Activated CD4-positive, CD25-positive, alpha-beta regulatory T cell treated with anti-CD3 and anti-CD28 coated beads, Interleukin-2, amount 50 U/mL, for 24 hours (primary cell): ENCODE results near the gene ZFAND3.
"Not testable (repeated sequence)": the region's sequence is repeated elsewhere in the genome, so short reads cannot be mapped to it uniquely, and the experiment has no call there.

ENCODE experiments used
- ATAC-seq, 2 donors: fragments of 150-1000 bp; cut with Tn5 transposase; one replicate each; pipeline ENCODE4 v1.10.0; 2021; ENCODE audit warnings: mild to moderate bottlenecking in 1 of 2, moderate library complexity in 1 of 2

Gene ZFAND3

GRCh38 chr6:37974943-37975342 lies 155.4 kb downstream of the ZFAND3 start:
- no peak for ATAC-seq

DNA sequence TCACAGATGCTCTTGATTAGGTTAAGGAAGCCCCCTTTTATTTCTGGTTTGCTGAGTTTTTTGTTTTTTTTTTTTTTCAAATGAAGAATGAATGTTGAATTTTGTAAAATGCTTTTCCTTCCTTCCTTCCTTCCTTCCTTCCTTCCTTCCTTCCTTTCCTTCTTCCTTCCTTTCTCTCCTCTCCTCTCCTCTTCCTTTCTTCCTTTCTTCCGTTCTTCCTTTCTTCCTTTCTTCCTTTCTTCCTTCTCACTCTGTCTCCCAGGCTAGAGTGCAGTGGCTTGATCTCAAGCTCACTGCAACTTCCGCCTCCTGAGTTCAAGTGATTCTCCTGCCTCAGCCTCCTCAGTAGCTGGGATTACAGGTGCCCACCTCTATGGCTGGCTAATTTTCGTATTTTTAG lies 158.2 kb downstream of the ZFAND3 start:
- no peak for ATAC-seq

GRCh38 chr6:37979392-37980221 lies 160.1 kb downstream of the ZFAND3 start:
- no peak for ATAC-seq

GRCh38 chr6:37980222-37980595 lies 160.7 kb downstream of the ZFAND3 start:
- ATAC-seq, result no peak

- no peak for ATAC-seq
Observed at GRCh38 chr6:37981626-37982025, 162.1 kb downstream of the ZFAND3 start.

- ATAC-seq, result no peak
Observed at GRCh38 chr6:37982317-37982716, 162.8 kb downstream of the ZFAND3 start.

GRCh38 chr6:37983720-37984501 lies 164.4 kb downstream of the ZFAND3 start:
- peak; percentile 69 to 84 for ATAC-seq

DNA sequence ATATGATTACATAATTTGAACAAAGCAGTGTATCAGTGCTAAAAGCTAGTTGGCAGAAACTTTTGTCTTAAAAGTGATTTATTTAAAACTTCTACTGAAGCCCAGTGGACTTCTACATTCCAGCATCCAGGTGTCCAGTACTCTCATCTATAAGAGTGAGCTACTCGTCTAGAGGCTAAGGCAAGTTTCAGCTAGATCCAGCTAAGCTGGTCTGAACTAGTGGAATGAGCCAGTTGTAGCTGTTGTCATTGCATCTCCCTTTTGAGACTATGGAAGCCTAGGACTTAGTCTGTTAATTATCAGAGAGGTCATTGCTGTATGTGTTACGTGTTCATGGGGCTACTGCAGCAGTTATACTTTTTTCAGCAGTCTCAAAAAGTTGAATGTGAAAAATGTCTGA lies 165.1 kb downstream of the ZFAND3 start:
- ATAC-seq, result no peak

DNA sequence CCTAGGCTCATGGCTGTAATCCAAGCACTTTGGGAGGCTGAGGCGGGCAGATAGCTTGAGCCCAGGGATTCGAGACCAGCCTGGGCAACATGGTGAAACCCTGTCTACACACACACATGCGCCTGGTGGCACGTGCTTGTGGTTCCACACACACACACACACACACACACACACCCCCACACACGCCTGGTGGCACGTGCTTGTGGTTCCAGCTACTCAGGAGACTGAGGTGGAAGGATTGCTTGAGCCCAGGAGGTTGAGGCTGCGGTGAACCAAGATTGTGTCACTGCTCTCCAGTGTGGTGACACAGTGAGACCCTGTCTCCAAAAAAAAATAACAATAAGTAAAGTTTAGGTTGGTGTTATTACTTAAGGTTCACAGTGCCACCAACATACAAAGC lies 165.8 kb downstream of the ZFAND3 start:
- ATAC-seq, result no peak

DNA sequence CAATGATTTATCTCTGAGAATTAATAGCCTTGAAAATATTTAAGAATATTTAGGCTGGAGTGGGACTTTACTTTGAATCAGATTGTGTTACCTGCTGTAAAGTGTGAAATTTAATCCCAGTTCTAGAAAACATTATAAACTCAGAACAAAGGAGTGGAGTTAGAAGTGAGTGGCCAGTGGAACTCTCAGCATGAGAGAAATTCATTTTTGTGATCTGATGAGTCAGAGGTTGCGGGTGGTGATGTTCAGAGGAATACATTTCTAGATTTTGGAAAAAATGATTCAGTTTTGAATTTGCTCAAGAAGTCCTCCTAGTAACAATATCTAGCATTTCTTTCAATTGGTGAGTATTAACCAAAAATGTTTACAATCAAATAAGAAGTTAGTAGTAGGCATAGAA lies 167.5 kb downstream of the ZFAND3 start:
- peak; percentile 61 for ATAC-seq

DNA sequence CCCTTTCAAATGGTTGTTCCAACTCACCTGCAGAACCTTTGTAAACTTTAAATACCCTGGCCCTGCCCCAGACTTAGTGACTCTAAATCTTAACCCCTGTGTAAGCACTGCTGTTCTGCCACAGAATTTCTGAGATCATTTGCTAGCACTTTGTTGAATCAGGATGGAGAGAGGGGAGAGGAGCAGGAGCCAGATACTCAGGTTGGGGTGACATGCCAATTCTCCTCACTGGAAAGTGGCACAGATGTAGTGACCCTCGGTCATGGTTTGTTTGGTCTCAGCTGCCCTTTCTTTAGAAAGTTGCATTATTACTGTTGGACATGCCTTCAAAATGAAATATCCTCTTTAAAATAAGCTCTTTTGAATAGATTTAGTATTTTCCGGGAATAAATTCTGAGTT lies 168.0 kb downstream of the ZFAND3 start:
- ATAC-seq, result no peak

- ATAC-seq, result no peak
Observed at GRCh38 chr6:37988127-37988526, 168.6 kb downstream of the ZFAND3 start.

DNA sequence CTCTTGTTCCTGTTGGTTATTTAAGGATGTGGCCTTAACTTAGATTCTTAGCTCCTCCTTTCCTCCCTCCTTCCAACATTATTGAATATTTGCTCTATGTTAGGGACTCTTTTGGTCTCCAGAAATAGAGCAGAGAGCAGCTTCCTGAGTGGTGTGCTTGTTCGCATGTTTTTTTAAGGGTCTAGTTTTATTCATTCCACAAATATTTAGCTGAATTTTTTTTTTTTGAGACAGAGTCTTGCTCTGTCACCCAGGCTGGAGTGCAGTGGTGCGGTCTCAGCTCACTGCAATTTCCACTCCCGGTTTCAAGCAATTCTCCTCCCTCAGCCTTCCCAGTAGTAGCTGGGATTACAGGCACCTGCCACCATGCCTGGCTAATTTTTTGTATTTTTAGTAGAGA lies 169.2 kb downstream of the ZFAND3 start:
- no peak for ATAC-seq

- ATAC-seq, result no peak
Observed at GRCh38 chr6:37990762-37991525, 171.4 kb downstream of the ZFAND3 start.

GRCh38 chr6:37992749-37993148 lies 173.2 kb downstream of the ZFAND3 start:
- ATAC-seq, result no peak

GRCh38 chr6:37993194-37993593 lies 173.7 kb downstream of the ZFAND3 start:
- ATAC-seq, result not testable (repeated sequence)

DNA sequence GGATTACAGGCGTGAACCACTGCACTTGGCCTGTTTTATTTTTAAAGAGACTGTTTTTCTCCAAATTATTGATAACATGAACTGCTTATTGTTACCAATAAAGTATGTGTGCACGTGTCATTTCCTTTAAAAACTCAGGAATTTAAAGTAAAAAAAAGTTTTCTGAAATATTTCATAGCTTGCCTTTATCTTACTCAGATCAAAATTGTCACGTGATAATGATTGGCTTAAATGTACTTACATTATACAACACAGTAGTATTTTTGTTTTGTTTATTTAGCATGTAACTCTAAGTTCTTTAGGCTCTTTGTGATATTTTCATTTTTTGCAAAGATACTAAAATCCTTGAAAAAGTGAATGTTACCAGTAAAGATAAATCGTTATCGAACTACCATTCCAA lies 174.1 kb downstream of the ZFAND3 start:
- ATAC-seq, result no peak

GRCh38 chr6:37994223-37994622 lies 174.7 kb downstream of the ZFAND3 start:
- no peak for ATAC-seq

GRCh38 chr6:37998366-37998765 lies 178.8 kb downstream of the ZFAND3 start:
- ATAC-seq, result no peak

GRCh38 chr6:38001386-38001785 lies 181.9 kb downstream of the ZFAND3 start:
- no peak for ATAC-seq

GRCh38 chr6:38004908-38005307 lies 185.4 kb downstream of the ZFAND3 start:
- peak; percentile 21 to 36 for ATAC-seq

DNA sequence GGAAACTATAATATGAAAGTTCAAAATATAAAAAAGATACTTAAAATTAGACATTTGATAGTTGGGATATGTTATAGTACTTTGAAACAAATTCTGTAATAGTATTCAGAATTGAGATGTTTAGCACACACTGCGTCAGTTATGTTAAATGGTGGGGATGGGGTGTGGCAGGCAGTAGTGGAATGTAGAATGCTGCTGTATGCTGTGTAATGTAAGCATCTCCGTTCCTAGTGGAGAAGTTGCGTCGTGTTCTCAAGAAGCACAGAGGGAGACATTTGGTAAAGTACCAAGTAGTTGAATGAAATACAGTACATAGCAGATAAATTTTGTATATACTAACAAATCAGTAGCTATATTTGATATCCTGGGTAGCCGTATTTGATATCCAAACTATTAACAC lies 192.4 kb downstream of the ZFAND3 start:
- ATAC-seq, result no peak

GRCh38 chr6:38012573-38012972 lies 193.0 kb downstream of the ZFAND3 start:
- ATAC-seq, result no peak
